Hematopoietic multipotent progenitor cell treated with erythropoietin and hydrocortisone succinate and interleukin-3 and kit ligand, for 8 days (in vitro differentiated cells): ENCODE results near the gene P4HB.
A peak's percentile ranks its signal among the peaks of the same experiment; 100 is the strongest.

ENCODE experiments used
- DNase-seq: peaks from one replicate; pipeline ENCODE4 v3.0.0-alpha.2; 2015

The P4HB gene

GRCh38 chr17:81867170-81867990 lies 7.0 kb upstream of the P4HB start:
- peak; percentile 42 for DNase-seq

GRCh38 chr17:81866440-81867169 lies 6.3 kb upstream of the P4HB start:
- DNase-seq, result no peak

- DNase-seq, result no peak
These were observed 5.6 kb upstream of the P4HB start for GRCh38 chr17:81865733-81866439.

- DNase-seq, result no peak
These were observed 5.0 kb upstream of the P4HB start for GRCh38 chr17:81865358-81865732.

- no peak for DNase-seq
These were observed 3.8 kb upstream of the P4HB start for GRCh38 chr17:81863833-81864768.

- no peak for DNase-seq
These were observed 2.9 kb upstream of the P4HB start for GRCh38 chr17:81863123-81863675.

GRCh38 chr17:81860756-81861568 lies 627 bp upstream of the P4HB start:
- DNase-seq, result peak; percentile 100

GRCh38 chr17:81858967-81859905 lies 1.1 kb downstream of the P4HB start:
- DNase-seq, result peak; percentile 68

- no peak for DNase-seq
These were observed 2.0 kb downstream of the P4HB start for GRCh38 chr17:81858170-81858966.

GRCh38 chr17:81854974-81855774 lies 5.2 kb downstream of the P4HB start:
- no peak for DNase-seq

GRCh38 chr17:81852237-81852636 lies 8.1 kb downstream of the P4HB start:
- no peak for DNase-seq

- DNase-seq, result no peak
These were observed 8.9 kb downstream of the P4HB start for GRCh38 chr17:81851423-81851822.

GRCh38 chr17:81849457-81849856 lies 10.9 kb downstream of the P4HB start:
- DNase-seq, result no peak

- DNase-seq, result no peak
These were observed 13.3 kb downstream of the P4HB start for GRCh38 chr17:81846743-81847689.

GRCh38 chr17:81845881-81846742 lies 14.2 kb downstream of the P4HB start:
- no peak for DNase-seq

GRCh38 chr17:81845361-81845760 lies 15.0 kb downstream of the P4HB start:
- no peak for DNase-seq
